CD14-positive monocyte (primary cell): ENCODE data around the gene LECT2. TPM values are rescaled to one million over a fixed set of nuclear protein-coding genes. Genes with fewer than 3 reads are reported as not detected.

Experiments
- DNase-seq, 3 donors: peaks; one replicate each; pipeline ENCODE4 v3.0.0-alpha.2; 2011 to 2022
- H2AFZ ChIP-seq: 2 replicates; pipeline ENCODE4 v1.6.0; 2012; ENCODE audit warnings: mild to moderate bottlenecking, low read depth, low read length, inconsistent platforms; ENCODE audit not compliant: insufficient read depth, poor library complexity, severe bottlenecking
- H3K27ac ChIP-seq, 2 donors: 1 replicate in 1 of 2; 2 replicates in 1 of 2; pipeline ENCODE4 v1.5.1; 2012 to 2013; ENCODE audit warnings: low read length in 2 of 2, control low read depth in 1 of 2, inconsistent platforms in 1 of 2, low read depth in 1 of 2, mild to moderate bottlenecking in 1 of 2
- H3K27me3 ChIP-seq, 2 donors: one replicate each; pipeline versions ENCODE4 v1.6.0 to v1.6.1; 2011 to 2013; ENCODE audit warnings: low read length in 2 of 2; ENCODE audit not compliant: control insufficient read depth in 2 of 2, insufficient read depth in 2 of 2
- H3K36me3 ChIP-seq, 2 donors: replicated peaks in 1 of 2; 1 replicate in 1 of 2; 2 replicates in 1 of 2; pipeline versions ENCODE4 v1.5.1 to v1.6.1; 2012 to 2013; ENCODE audit warnings: low read length in 2 of 2, control low read depth in 1 of 2, inconsistent platforms in 1 of 2, mild to moderate bottlenecking in 1 of 2; ENCODE audit not compliant: insufficient read depth in 2 of 2, control insufficient read depth in 1 of 2
- H3K4me1 ChIP-seq, 2 donors: 1 replicate in 1 of 2; 2 replicates in 1 of 2; pipeline versions ENCODE4 v1.5.1 to v1.6.1; 2012 to 2013; ENCODE audit warnings: low read length in 2 of 2, control low read depth in 1 of 2, inconsistent platforms in 1 of 2, mild to moderate bottlenecking in 1 of 2, moderate library complexity in 1 of 2; ENCODE audit not compliant: insufficient read depth in 2 of 2, control insufficient read depth in 1 of 2
- H3K4me2 ChIP-seq: replicated peaks from 2 replicates; pipeline ENCODE3; 2012; ENCODE audit warnings: low read length, moderate library complexity, mild to moderate bottlenecking; ENCODE audit not compliant: poor library complexity, severe bottlenecking; ENCODE audit errors: extremely low read depth
- H3K4me3 ChIP-seq, 3 experiments: fragments of 200-600 bp in 1 of 3; sonication (generic) in 1 of 3; replicated peaks in 1 of 3; 1 replicate in 2 of 3; 2 replicates in 1 of 3; pipeline ENCODE4 v1.5.1; 2011 to 2013; ENCODE audit warnings: low read length in 3 of 3, mild to moderate bottlenecking in 3 of 3, control low read depth in 2 of 3, low read depth in 2 of 3, inconsistent platforms in 1 of 3, moderate library complexity in 1 of 3
- H3K79me2 ChIP-seq: 2 replicates; pipeline ENCODE4 v1.6.0; 2012; ENCODE audit warnings: mild to moderate bottlenecking, control low read depth, inconsistent platforms, low read length, moderate library complexity; ENCODE audit not compliant: insufficient read depth
- H3K9ac ChIP-seq: 2 replicates; pipeline ENCODE4 v1.6.0; 2017; ENCODE audit warnings: low read length, mild to moderate bottlenecking; ENCODE audit not compliant: insufficient read depth, poor library complexity, severe bottlenecking
- H3K9me3 ChIP-seq, 2 donors: replicated peaks in 1 of 2; 1 replicate in 1 of 2; 2 replicates in 1 of 2; pipeline versions ENCODE4 v1.5.1 to v1.6.1; 2012 to 2013; ENCODE audit warnings: low read length in 2 of 2, control low read depth in 1 of 2; ENCODE audit not compliant: control insufficient read depth in 1 of 2, insufficient read depth in 1 of 2
- H4K20me1 ChIP-seq: 2 replicates; pipeline ENCODE4 v1.6.0; 2012; ENCODE audit warnings: mild to moderate bottlenecking, low read length, control low read depth, moderate library complexity; ENCODE audit not compliant: insufficient read depth
- H3K27ac Mint-ChIP-seq, 7 donors: one replicate each; pipeline ENCODE4 v1.8.0; 2020; ENCODE audit warnings: mild to moderate bottlenecking in 7 of 7, mixed read lengths in 7 of 7, moderate library complexity in 6 of 7, inconsistent platforms in 2 of 7
- H3K27me3 Mint-ChIP-seq, 3 donors: one replicate each; pipeline ENCODE4 v1.8.0; 2021 to 2022; ENCODE audit warnings: low read depth in 3 of 3, mild to moderate bottlenecking in 3 of 3, mixed read lengths in 3 of 3, moderate library complexity in 3 of 3, inconsistent platforms in 1 of 3
- H3K36me3 Mint-ChIP-seq, 2 donors: one replicate each; pipeline ENCODE4 v1.8.0; 2020; ENCODE audit warnings: mixed read lengths in 2 of 2, inconsistent platforms in 1 of 2, mild to moderate bottlenecking in 1 of 2
- H3K4me1 Mint-ChIP-seq: one replicate; pipeline ENCODE4 v1.8.0; 2020; ENCODE audit warnings: mild to moderate bottlenecking, mixed read lengths
- H3K4me3 Mint-ChIP-seq, 2 donors: one replicate each; pipeline ENCODE4 v1.8.0; 2020; ENCODE audit warnings: mild to moderate bottlenecking in 2 of 2, mixed read lengths in 2 of 2, moderate library complexity in 1 of 2
- H3K9me3 Mint-ChIP-seq, 7 donors: one replicate each; pipeline ENCODE4 v1.8.0; 2020 to 2022; ENCODE audit warnings: mixed read lengths in 7 of 7, mild to moderate bottlenecking in 6 of 7, moderate library complexity in 6 of 7, inconsistent platforms in 2 of 7
- CTCF ChIP-seq: fragments of 200-600 bp; IDR thresholded peaks from one replicate; pipeline ENCODE4 v1.8.0; 2022; ENCODE audit warnings: antibody characterized with exemption, mild to moderate bottlenecking
- WGBS: methylation state at CpG from one replicate; pipeline ENCODE4 v1.1.5; 2013; ENCODE audit warnings: missing lambda C conversion rate; ENCODE audit not compliant: insufficient coverage; 5-methylcytosine and 5-hydroxymethylcytosine counted together
- intact Hi-C, 2 donors: fragments of 100-400 bp; cut with micrococcal nuclease; formaldehyde crosslinking; loops; one replicate each; pipeline versions ENCODE4 v1.15.0 to v1.15.1; 2023
- polyA plus RNA-seq, 3 donors: library from polyadenylated mRNA; depleted of rRNA in 1 of 3; unstranded in 2 of 3; stranded (reverse) in 1 of 3; fragments of 300-500 nt in 2 of 3; fragments of >200 nt in 1 of 3; fragmentation: Illumina TruSeq in 2 of 3; gene quantifications; 1 replicate in 2 of 3; 2 replicates in 1 of 3; pipeline ENCODE4 v1.2.3, GENCODE V29; 2012 to 2021

Gene LECT2
- polyA plus RNA-seq, 3 donors: not detected

DNA sequence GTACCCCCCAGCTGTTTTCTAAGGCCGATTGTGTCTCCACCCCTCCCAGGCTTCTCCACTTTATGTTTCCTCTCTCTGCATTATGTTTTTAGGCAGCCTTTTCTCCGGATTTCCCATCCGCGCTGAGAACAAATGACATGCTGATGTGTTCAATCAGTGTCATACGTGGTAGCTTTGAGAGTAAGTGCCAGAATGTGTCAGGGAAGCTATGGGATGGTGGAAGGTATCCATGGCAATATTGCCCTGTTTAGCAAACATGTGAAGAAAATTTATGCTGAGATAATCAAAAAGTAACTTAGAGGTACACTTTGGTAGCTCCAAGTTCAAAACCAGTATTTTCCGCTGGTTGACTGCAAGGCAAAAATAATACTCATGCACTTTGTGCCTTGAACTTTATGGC, 36.6 kb upstream of the LECT2 start:
- WGBS: 93% methylated on average over 2 of the region's 6 CpGs

GRCh38 chr5:135990528-135991255, 35.9 kb upstream of the LECT2 start:
- H3K4me2 ChIP-seq: no peak overlapping the region
- no peak overlapping the region for H3K4me3 Mint-ChIP-seq
- no peaks in the 10 kb centered on the region for H3K79me2 ChIP-seq
- H3K9me3 ChIP-seq: no peaks in the 10 kb centered on the region
- DNase-seq: peak in 1 of 3 donors; percentile 25
- H4K20me1 ChIP-seq: no peaks in the 10 kb centered on the region
- peaks cover 3 to 24% (median 13%) of the 10 kb centered on the region in 3 donors for H3K27me3 Mint-ChIP-seq
- H3K4me1 ChIP-seq: peaks cover 6 to 12% of the 10 kb centered on the region in 2 donors
- no peak overlapping the region for H3K9ac ChIP-seq
- H3K4me3 ChIP-seq: no peak overlapping the region
- 74% methylated on average over 21 of the region's 21 CpGs for WGBS
- peak overlapping the region in 1 of 7 donors; percentile 54 for H3K27ac Mint-ChIP-seq
- H2AFZ ChIP-seq: peak overlapping the region; percentile 27
- H3K9me3 Mint-ChIP-seq: no peaks in the 10 kb centered on the region
- H3K36me3 Mint-ChIP-seq: peaks cover 0 to 3% of the 10 kb centered on the region in 2 donors
- intact Hi-C loops: loop anchor here in 1 of 2 donors (5.0 kb wide), 1 partner anchor 37 kb away; the partner anchor contains the start of gene TGFBI
- peaks cover 0 to 4% of the 10 kb centered on the region in 2 donors for H3K27me3 ChIP-seq
- H3K27ac ChIP-seq: no peak overlapping the region
- TF ChIP-seq CTCF: no peak
- peaks cover 11% of the 10 kb centered on the region for H3K4me1 Mint-ChIP-seq
- H3K36me3 ChIP-seq: no peaks in the 10 kb centered on the region

More for the DNA sequence above, 36.6 kb upstream of the LECT2 start:
- Mint-ChIP-seq H3K4me3 (peak overlapping the region in 1 of 2 donors; percentile 5), H3K27ac (no peak overlapping the region), H3K27me3 (peaks cover 3 to 21% (median 10%) of the 10 kb centered on the region in 3 donors), H3K9me3 (no peaks in the 10 kb centered on the region), H3K36me3 (peaks cover 0 to 3% of the 10 kb centered on the region in 2 donors), H3K4me1 (peaks cover 17% of the 10 kb centered on the region)
- no peak overlapping the region for H2AFZ ChIP-seq
- intact Hi-C loops: loop anchor here in 1 of 2 donors (5.0 kb wide), 1 partner anchor 36 kb away; the partner anchor contains the start of gene TGFBI
- H4K20me1 ChIP-seq: no peaks in the 10 kb centered on the region
- H3K4me2 ChIP-seq: no peak overlapping the region
- no peaks in the 10 kb centered on the region for H3K27me3 ChIP-seq
- H3K9ac ChIP-seq: no peak overlapping the region
- TF ChIP-seq CTCF: no peak
- H3K36me3 ChIP-seq: no peaks in the 10 kb centered on the region
- no peak overlapping the region for H3K4me3 ChIP-seq
- H3K27ac ChIP-seq: no peak overlapping the region
- peaks cover 8 to 17% of the 10 kb centered on the region in 2 donors for H3K4me1 ChIP-seq
- H3K79me2 ChIP-seq: no peaks in the 10 kb centered on the region
- no peak for DNase-seq
- no peaks in the 10 kb centered on the region for H3K9me3 ChIP-seq
